NCI-H1436 (cell line): Measurements from ENCODE around the gene HPCAL1.
"Not testable (repeated sequence)": the region's sequence is repeated elsewhere in the genome, so short reads cannot be mapped to it uniquely, and the experiment has no call there.

ENCODE experiments used
- DNase-seq: peaks from one replicate; lab custom pipeline; 2025; lab: John Stamatoyannopoulos, UW

The HPCAL1 gene

DNA sequence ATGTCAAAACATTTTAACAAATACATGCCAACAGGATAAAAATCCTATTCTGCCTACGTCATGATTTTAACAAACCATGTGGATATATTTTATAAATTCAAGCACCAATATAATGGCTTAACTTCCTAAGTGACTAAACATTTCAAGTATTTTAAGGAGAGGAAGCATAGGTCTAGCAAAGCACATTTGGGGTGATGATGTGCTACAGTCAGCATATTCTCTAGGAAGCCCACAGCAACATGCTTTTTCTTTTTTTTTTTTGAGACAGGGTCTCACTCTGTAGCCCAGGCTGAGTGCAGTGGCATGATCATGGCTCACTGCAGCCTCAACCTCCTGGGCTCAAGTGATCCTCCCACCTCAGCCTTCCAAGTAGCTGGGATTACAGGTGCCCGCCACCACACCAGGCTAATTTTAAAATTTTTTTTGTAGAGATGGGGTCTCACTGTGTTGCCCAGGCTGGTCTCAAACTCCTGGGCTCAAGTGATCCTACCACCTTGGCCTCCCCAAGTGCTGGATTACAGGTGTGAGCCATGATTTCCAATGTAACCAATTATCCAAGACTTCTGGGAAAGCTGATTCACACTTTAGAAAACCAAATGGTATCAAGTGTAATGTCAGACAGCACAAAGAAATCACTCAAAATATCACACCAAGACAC is 139.9 kb downstream of the HPCAL1 start:
- DNase-seq, result not testable (repeated sequence)

DNA sequence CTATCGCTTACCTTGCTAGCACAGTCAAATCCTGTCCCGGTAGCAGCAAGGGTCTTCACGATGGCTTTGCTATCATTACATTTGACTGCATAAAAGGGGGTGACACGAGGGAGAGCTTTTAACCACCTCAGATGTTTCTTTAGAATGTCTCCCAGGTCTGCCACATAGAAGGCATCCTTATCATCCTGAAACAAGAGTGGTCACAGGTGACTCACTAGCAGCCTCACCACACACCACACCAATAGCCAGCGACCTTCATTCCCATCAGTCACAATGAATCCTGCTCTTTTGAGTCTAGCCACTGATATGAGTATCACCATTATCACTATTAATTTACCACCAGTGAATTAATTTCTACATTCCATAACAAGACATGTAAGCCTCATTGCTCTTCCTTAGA is 141.8 kb downstream of the HPCAL1 start:
- DNase-seq, result no peak

DNA sequence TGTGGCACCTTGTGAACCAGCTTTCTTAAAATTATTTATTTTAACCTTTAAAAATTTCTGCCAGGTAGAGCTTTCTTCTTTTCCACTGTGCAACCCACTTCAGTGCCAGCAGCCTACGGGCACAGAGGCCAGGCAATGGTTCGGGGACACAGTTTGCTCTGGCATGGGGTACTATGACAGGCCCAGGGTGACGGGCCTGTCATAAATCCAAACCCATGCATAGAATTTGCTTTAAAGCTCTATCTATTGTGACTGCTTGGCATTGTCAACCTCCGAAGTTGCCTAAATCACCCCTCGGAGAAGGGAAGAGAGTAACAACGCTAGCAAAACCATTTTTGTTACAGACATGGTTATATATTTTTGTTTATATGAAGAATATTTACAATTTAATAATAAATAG is 143.9 kb downstream of the HPCAL1 start:
- DNase-seq, result no peak

DNA sequence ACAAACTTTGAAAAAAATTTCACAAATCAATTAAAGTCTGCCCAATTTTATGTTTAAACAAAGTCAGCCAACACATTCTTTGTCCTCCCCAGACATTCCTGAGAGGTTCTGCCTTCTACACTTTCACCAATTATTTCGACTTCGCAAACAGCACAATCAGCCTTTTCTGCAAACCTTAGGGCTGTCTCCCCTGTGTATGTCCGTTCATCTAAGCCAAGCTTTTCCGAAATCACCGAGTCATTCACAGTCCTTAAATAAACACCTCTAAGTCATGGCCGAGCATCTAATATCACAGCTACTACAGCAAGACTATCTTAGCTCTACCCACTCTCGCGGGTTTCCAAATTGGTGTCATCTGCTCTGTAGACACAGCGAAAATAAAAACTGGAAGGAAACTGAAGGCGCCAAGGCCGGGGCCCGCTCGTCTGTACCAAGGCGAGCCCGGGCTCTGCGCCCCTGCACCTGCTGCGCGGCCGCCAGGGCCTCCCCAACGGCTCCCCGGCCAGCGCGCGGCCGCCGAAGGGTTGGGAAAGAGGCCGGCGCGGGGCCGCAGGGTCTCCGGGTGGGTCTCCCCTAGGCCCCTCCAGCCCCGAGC is 144.7 kb downstream of the HPCAL1 start:
- DNase-seq, result no peak

DNA sequence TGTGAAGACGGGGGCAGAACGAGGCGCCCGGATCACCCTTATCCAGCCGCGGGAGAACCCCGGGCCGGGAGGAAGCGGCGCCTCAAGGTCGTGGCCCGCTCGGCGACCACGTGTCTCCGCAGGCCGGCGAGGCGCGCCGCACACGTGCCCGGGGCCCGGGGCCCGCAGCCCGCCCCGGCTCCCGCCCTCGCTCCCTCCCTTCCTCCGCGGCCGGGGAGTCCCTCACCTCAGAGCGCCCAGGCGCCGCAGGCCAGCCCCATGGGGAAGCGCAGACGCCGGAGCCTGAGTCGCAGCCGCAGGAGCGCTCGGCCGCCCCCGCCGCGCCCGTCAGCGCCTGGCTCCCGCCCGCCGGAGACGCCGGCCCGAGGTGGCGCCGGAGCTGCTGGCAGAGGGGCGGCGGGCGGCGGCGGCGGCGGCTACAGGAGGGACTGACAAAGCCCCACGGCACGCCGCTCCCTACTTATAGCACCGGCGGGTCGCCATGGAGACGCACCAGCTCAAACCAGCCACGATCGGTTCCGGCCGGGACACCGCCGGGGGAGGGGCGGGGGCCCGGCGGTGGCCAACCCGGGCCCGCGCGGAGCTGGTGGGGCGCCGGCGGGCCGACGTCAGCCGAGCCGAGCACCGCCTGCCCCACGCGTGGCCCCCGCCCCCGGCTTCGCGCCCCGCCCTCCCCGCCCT is 145.3 kb downstream of the HPCAL1 start, which contains the start of gene ODC1:
Gene ODC1 (minus strand): TSS at position 433 of the 681 bp plus-strand sequence. CDS start 3,295 bp downstream, outside the sequence.
- DNase-seq, result peak; percentile 92

DNA sequence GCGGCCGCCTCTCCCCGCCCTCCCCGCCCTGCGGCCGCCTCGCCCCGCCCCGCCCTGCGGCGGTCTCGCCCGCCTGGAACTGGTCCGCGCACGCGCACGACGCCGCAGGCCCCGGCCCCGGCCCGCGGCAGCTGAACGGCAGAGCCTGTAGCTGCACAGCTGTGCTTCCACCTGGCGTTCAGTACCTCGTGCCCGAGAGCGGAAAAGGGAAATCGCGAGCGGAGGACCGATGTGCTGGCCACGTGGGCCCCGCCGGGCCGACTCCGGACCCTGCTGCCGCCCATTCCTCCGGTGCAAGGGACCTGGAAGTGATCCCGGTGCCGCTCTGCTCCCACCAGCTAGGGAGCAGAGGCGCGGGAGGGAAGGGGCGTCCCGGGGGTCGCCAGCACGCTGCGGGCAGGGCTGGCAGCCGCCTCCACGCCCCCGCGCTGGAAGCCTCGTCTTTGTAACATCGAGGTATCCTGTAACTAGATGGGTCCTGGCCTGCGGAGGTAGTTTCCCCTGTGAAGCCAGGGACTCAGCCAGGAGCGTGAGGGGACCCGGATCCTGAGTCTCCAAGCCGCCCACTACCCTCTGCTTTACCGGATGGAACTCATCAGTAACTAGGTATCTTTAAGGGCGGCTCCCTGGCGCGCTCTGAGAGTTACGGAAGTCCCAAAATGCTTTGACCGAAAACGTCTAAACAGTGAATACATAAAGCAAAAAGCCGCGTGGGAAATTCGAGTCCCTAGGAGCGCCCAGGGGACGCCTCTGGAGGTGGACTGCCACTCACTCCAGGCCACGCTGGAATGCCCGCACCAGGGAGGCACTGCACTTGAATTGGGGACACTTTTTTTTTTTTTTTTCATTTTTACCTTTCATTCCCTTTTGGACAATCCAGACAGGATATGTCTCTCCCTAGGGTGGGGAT is 146.1 kb downstream of the HPCAL1 start:
- DNase-seq, result peak; percentile 92

DNA sequence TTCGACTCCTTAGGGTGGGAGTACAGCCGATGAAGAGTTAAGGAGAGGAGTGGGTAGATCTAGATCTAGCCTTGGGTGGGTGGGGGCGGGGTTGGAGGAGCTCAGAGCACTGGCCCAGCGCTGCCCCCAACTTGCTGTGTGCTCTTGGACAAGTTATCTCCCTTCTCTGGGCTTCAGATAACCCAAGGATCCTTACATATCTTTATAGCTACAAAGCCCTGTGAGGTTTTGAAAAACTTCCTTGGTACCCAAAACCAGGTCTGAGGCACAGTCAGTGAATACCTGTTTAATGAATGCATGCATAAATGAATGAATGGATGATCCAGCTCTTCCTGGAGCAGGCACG is 146.8 kb downstream of the HPCAL1 start:
- no peak for DNase-seq

DNA sequence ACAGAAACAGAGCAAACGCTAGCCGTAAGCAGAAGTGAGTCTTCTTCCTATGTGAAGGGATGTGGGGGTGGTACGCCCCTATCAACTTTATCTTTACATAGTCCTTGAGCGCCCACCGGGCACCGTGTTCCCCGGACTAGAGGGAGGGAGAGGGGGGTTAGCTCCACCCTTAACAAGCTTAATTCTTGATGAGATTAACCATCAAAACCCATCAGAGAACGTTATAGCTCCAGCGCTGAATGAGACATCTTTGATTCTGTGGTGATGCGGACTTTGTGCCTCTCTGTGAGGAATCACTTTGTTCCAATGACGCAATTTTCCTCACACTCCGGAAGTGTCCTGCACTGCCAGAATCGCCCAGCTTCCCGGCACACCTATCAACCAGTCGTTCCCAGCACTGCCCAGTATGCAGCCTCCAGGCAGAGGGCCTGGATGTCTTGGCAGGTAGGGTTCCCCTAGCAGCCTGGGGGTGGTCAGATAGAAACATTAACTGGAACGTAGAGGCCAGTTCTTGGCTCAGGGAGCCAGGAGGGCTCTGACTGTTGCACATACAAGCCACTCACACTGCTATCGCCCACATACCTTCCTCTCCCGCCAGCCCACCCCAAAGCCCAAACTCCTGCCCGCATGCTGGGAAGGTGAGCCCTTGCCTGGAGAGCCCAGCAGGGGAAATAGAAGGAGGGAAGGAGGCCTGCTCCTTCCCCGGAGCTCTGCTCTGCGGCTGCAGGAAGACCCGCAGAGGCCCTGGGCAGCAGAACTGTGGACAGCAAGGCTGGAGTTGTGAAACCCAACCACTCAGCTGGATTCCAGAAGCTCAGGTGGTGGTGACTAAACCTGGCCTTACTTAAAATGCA is 147.4 kb downstream of the HPCAL1 start:
- DNase-seq, result no peak

DNA sequence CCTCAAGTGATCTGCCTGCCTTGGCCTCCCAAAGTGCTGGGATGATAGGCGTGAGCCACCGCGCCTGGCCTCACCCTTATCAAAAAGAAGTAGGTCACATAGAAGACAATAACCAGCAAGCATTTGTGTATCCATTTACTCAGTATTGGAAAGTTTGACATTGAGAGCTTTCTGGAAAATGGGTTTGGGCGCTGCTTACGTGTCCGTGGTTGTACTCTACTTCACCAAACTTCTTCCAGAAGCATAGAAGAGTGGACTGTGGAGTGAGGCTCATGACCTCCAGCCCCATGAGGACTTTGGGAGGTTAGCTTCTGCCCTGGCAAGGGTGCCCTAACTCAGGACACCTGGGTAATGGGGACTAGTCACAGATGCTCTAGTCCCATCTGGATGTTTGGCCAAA is 149.1 kb downstream of the HPCAL1 start:
- no peak for DNase-seq

DNA sequence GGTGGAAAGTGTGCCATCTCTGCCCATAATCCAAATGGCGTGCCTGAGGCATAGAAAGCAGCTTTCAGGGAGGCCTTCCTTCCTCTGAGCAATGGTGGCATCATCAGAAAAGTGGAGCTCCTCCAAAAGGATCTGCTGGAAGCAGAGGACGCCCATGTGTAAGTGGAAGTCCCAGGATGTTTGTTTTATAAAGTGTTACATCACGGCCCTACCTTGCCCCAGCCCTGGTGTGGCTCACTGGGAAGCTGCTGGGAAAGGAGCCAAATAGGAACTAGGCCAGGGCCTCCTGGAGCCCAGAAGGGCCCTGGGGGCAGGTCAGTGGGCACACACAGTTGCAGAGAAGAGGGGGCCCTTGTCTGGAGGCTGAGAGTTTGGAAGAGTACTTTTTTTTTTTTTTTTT is 149.6 kb downstream of the HPCAL1 start:
- DNase-seq, result no peak

DNA sequence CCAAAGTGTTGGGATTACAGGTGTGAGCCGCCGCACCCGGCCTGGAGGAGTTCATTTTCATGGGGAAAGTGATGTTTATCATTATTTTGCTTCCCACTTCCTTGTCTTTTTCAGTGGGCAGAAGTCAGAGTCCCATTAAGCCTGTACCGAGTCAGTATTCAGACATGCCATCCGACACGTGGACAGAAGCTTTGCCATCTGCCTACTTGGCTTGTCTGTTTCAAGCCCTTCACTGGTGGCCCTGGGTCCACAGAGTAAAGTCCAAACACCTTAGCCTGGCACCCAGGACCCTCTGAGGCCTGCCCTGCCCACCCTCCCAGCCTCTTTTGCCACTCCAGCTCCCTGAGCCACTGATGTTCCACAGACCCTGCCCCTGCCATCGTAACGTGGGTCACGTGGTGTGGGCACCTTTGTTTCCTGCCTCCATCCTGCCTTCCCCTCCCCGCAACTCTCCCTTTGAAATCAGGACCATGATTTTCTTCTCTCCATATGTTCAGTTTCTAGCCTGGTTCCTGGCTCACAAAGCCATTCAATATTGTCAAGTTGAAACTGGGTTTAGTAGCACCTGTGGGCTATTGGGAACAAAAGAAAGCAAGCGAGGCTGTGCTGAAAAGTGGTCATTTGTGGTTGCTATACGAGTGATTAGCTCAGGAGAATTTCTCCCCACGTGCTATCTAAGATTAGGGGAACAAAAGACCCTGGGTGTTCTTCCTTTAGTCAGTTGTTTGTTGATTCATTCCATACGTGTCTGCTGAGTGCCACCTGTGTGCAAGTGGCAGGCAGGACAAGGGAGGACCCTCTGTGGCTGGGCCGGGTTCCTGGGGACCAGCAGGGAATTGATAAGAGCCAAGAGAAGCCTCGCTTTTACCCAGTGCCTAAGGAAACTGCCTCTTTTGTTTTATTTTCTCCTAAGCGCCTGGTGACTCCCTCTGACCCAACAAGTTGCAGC is 150.5 kb downstream of the HPCAL1 start:
- DNase-seq, result peak; percentile 52

DNA sequence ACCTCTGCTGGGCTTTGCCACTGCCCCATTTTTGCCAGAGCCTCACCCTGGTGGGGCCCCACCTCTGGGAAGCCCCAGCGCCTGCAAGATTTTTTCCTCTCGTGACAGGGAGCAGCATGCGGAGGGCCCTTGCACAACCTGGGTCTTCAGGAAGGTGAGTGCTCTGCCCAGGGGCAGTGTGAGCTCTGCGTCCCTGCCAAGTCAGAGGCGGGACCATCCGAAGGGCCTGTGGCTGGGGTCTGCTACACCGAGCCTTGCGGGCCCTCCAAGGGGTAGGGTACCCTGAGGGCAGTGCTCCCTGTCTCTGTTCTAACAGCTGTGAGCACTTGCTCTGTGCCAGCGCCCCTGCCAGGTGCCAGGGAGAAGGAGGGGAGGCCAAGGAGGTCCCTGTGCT is 151.2 kb downstream of the HPCAL1 start:
- DNase-seq, result no peak

DNA sequence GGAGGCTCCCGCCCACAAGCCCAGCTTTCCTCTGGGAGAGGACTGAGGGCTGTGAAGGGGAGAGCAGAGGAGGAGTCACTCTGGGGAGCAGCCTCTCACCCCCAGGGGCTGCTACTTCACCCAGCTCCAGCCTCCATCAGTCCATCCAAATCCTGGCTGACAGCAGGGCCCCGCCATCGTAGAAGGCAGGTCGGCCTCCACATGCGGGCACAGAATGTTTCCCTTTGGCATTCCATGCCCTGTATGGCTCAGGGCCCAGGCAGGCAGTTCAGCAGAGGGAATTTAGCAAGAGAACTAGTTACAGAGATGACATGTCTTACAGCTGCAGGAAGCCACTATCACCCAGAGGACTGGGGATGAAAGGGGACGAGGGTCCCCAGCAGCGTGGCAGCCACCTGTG is 151.8 kb downstream of the HPCAL1 start:
- DNase-seq, result no peak

DNA sequence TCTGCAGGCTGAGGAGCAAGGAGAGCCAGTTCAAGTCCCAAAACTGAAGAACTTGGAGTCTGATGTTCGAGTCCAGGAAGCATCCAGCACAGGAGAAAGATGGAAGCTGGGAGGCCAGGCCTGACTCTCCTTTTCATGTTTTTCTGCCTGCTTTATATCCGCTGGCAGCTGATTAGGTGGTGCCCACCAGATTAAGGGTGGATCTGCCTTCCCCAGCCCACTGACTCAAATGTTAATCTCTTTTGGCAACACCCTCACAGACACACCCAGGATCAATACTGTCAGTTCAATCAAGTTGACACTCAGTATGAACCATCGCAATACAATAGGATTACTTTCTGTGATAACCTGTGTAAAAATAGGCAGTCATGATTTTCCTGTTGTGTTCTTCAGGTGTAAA is 154.5 kb downstream of the HPCAL1 start:
- DNase-seq, result not testable (repeated sequence)

DNA sequence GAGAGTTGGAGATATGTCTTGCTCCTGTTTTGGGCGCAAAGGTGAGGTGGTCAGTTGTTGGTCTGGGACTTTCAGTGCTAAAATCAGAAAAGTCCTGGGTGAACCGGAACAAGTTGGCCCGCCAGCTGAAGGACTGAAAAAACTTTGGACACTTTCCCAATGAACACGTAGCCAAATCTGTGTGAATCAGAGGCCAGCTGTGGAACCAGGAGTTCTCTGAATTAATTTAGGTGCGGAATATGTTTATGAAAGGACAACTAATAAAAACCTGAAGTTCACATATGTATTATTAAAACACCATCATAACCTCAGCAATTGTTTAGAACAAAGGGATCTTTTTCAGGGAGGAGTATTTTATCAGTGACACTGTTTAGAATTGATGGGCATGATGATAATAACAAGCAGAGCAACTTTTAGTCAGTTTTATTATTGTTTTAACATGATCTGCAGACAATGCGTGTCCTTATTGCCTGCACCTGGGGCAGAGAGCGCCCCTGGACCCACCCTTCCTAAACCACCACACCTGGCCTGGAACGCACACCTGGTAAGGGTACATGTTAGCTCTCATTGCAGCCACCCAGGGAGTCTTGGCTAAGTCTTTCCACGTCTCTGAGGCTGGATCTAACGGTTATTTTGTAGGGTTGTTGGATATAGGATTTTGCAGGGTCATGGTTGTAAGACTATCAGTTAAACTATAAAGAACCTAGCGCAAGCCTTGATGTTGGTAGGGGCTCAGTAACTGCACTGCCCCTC is 155.3 kb downstream of the HPCAL1 start:
- DNase-seq, result no peak

DNA sequence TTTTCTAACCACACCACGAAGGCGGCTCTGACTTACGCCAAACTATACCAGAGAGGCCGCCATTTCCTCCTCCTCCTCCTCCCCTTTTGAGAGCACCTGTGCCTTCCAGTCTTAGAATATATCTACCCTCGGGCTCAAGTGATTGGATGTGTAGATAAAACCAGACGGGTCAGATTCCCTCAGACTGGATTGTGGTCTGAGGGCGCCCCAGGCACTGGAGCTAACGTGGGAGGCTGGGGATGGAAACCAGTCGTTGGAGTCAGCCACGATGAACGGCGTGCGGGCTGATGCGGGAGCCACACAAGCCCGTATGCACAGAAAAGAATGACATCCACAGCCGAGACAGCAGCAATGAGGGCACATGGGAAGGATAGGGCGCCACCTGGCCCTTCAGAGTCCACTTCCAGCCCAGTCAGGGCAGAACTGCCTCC is 157.7 kb downstream of the HPCAL1 start:
- DNase-seq, result no peak

DNA sequence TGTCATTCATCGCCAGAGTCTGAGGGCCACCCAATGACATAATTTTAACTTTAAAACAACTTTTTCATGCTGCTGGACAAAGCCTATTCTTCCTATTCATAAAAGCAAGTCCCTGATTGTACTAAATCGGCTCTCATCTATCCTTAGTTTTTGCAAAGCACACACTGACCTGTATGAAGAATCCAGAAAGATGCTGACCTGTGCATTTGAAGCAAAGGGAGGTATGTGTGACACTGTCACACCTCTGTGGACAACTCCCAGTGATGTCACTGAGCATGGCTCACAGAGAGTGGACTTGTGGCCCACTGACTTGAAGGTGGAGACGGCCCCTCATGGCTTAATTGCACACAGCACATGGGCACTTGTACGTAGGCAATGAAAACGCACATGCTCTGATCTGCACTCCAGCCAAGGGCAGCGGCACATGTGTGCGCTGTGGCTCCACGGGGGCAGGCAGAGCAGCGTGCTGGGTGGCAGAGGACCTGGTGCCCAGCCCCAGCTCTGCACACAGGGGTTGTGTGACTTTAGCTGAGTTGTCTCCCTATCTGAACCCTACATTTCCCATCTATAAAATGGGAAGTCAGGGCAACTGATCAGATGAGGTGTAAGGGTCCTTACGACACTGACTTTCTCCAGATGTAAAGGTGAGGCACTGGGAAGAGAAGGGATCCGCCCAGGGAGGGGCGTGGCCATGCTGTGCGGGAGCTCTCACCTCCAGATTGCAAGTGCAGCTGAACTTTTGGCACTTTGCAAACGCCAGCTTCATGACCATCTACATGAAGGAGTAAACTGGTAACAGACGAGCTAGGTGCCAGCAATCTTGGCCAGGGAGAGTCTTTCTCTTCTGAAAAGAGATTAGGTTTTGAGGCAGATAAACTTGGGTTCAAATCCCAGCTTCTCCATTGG is 159.7 kb downstream of the HPCAL1 start:
- DNase-seq, result no peak

DNA sequence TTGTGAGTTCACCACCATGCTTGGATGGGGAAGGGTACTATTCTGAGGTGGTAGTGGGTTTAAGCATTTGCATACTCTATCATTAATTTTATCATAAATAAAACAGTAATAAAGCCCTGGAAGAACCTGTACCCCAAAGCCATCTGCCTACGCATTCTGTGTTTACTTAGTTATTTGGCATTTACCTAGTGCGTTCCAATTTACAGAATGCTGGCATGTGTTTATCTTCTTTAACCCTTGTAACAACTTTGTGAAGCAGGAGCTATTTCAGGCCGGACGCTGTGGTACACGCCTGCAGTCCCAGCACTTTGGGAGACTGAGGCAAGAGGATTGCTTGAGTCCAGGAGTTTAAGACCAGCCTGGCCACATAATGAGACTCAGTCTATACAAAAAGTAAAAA is 163.2 kb downstream of the HPCAL1 start:
- DNase-seq, result no peak

DNA sequence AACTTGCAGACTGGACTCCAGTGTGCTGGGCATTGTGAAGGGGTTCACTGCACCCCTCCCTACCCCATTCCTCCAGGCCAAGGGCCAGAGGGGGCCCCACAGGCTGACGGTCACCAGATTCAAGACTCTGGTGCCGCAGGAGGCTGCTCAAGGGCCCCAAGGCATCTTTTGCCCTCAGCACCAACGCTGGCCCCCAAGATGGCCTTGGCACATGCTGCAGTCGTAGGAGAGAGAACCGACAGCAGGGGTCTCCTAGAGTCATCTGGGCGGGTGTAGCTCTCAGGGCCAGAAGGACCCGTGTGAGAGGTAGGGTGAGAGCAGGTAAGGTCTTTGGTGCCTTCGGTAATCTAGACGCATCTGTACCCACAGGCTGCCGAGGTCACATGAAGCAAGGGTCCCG is 164.1 kb downstream of the HPCAL1 start:
- DNase-seq, result no peak
